Epithelial cell of umbilical artery (primary cell): ENCODE data around the gene UQCRQ. TPM values are rescaled to one million over a fixed set of nuclear protein-coding genes. Genes with fewer than 3 reads are reported as not detected.

Source experiments
- total RNA-seq: library from RNA; depleted of rRNA; stranded (reverse); fragments of >200 nt; gene quantifications from 2 replicates; pipeline ENCODE4 v1.2.3, GENCODE V29; 2014

UQCRQ gene
- total RNA-seq, result 89.7 and 151 TPM in 2 replicates

GRCh38 chr5:132866342-132867045, at the start of gene UQCRQ, which contains the start of gene GDF9:
Gene UQCRQ, plus strand, starts transcription at chr5:132866642. Its CDS starts 240 bp downstream, at chr5:132866882.
Gene GDF9, minus strand, starts transcription at chr5:132866469. Its CDS starts 1,936 bp downstream, at chr5:132864533.

GRCh38 chr5:132830436-132831094, 35.9 kb upstream of the UQCRQ start, which contains the start of gene SHROOM1:
Gene SHROOM1, minus strand, starts transcription at chr5:132830647. Its CDS starts 4,507 bp downstream, at chr5:132826140.

GRCh38 chr5:132873119-132873929, 6.9 kb downstream of the UQCRQ start, which contains the start of gene LEAP2:
Gene LEAP2, plus strand, starts transcription at chr5:132873668. Its CDS starts 27 bp downstream, at chr5:132873695.

Other genes with a start within 250 kb of the UQCRQ start
- gene IL13, start 208.5 kb upstream of the UQCRQ start, total RNA-seq, result not detected in 2 replicates
- not detected in 2 replicates for gene IL4, start 192.7 kb upstream of the UQCRQ start, total RNA-seq
- 11.4 and 14.7 TPM in 2 replicates for gene KIF3A, start 129.1 kb upstream of the UQCRQ start, total RNA-seq
- not detected in 2 replicates for gene CCNI2, start 119.2 kb upstream of the UQCRQ start, total RNA-seq
- gene SEPTIN8, start 89.4 kb upstream of the UQCRQ start, total RNA-seq, result 44.5 and 68.4 TPM in 2 replicates
- gene SOWAHA, start 53.3 kb upstream of the UQCRQ start, total RNA-seq, result not detected in 2 replicates
- gene SHROOM1, start 36.0 kb upstream of the UQCRQ start, total RNA-seq, result 5.2 and 7.3 TPM in 2 replicates
- gene GDF9, start 173 bp upstream of the UQCRQ start, total RNA-seq, result under 0.01 TPM in 1 of 2 replicates, not detected in the other
- not detected in 2 replicates for gene LEAP2, start 7.0 kb downstream of the UQCRQ start, total RNA-seq
- gene AFF4, start 97.0 kb downstream of the UQCRQ start, total RNA-seq, result 27.0 and 29.3 TPM in 2 replicates
- gene ZCCHC10, start 159.9 kb downstream of the UQCRQ start, total RNA-seq, result 15.6 and 33.0 TPM in 2 replicates
- 151 and 169 TPM in 2 replicates for gene HSPA4, start 185.4 kb downstream of the UQCRQ start, total RNA-seq